Measurements from ENCODE around the gene UBL4A. TPM values are rescaled to one million over a fixed set of nuclear protein-coding genes. Genes with fewer than 3 reads are reported as not detected.
A peak's percentile ranks its signal among the peaks of the same experiment; 100 is the strongest.

Gene UBL4A
- polyA plus RNA-seq, 3 donors = 25.6 to 29.3 (median 28.1) TPM

- DNase-seq (ENCODE audit: low read depth in 3 of 3, low spot score in 2 of 3) = no peak
Measured at GRCh38 chrX:154484255-154485149, 1.9 kb downstream of the UBL4A start.

GRCh38 chrX:154483325-154483724 lies 3.1 kb downstream of the UBL4A start:
- DNase-seq (ENCODE audit: low read depth in 3 of 3, low spot score in 2 of 3) = no peak

GRCh38 chrX:154482786-154483185 lies 3.6 kb downstream of the UBL4A start:
- DNase-seq (ENCODE audit: low read depth in 3 of 3, low spot score in 2 of 3) = no peak

- DNase-seq (ENCODE audit: low read depth in 3 of 3, low spot score in 2 of 3) = no peak
Measured at GRCh38 chrX:154481911-154482601, 4.4 kb downstream of the UBL4A start.

GRCh38 chrX:154481195-154481594 lies 5.2 kb downstream of the UBL4A start:
- no peak for DNase-seq (ENCODE audit: low read depth in 3 of 3, low spot score in 2 of 3)

- DNase-seq (ENCODE audit: low read depth in 3 of 3, low spot score in 2 of 3) = peak; percentile 43 to 68 (median 62)
Measured at GRCh38 chrX:154478728-154479622, 7.4 kb downstream of the UBL4A start, which contains the start of gene LAGE3. LAGE3 (minus strand) TSS chrX:154479281; CDS start chrX:154478915, 366 bp downstream.

- DNase-seq (ENCODE audit: low read depth in 3 of 3, low spot score in 2 of 3) = no peak
Measured at GRCh38 chrX:154477891-154478477, 8.4 kb downstream of the UBL4A start.

- no peak for DNase-seq (ENCODE audit: low read depth in 3 of 3, low spot score in 2 of 3)
Measured at GRCh38 chrX:154476821-154477220, 9.6 kb downstream of the UBL4A start.

- no peak for DNase-seq (ENCODE audit: low read depth in 3 of 3, low spot score in 2 of 3)
Measured at GRCh38 chrX:154473683-154474082, 12.7 kb downstream of the UBL4A start.

GRCh38 chrX:154472685-154473632 lies 13.5 kb downstream of the UBL4A start:
- no peak for DNase-seq (ENCODE audit: low read depth in 3 of 3, low spot score in 2 of 3)

- DNase-seq (ENCODE audit: low read depth in 3 of 3, low spot score in 2 of 3) = no peak
Measured at GRCh38 chrX:154471839-154472684, 14.4 kb downstream of the UBL4A start.

GRCh38 chrX:154470914-154471568 lies 15.4 kb downstream of the UBL4A start:
- no peak for DNase-seq (ENCODE audit: low read depth in 3 of 3, low spot score in 2 of 3)

- no peak for DNase-seq (ENCODE audit: low read depth in 3 of 3, low spot score in 2 of 3)
Measured at GRCh38 chrX:154470434-154470833, 16.0 kb downstream of the UBL4A start.

GRCh38 chrX:154469880-154470279 lies 16.5 kb downstream of the UBL4A start:
- DNase-seq (ENCODE audit: low read depth in 3 of 3, low spot score in 2 of 3) = no peak

GRCh38 chrX:154469114-154469513 lies 17.3 kb downstream of the UBL4A start:
- DNase-seq (ENCODE audit: low read depth in 3 of 3, low spot score in 2 of 3) = no peak

- no peak for DNase-seq (ENCODE audit: low read depth in 3 of 3, low spot score in 2 of 3)
Measured at GRCh38 chrX:154468217-154468616, 18.2 kb downstream of the UBL4A start.

GRCh38 chrX:154467556-154467955 lies 18.9 kb downstream of the UBL4A start:
- no peak for DNase-seq (ENCODE audit: low read depth in 3 of 3, low spot score in 2 of 3)

- DNase-seq (ENCODE audit: low read depth in 3 of 3, low spot score in 2 of 3) = no peak
Measured at GRCh38 chrX:154466907-154467306, 19.5 kb downstream of the UBL4A start.
